MM.1S (cell line): ENCODE measurements around the gene RNF212.

Source experiments
- DNase-seq: peaks from one replicate; pipeline ENCODE4 v3.0.0-alpha.2; 2015
- H2AFZ ChIP-seq: fragments of 300-600 bp; sonication (generic); 2 replicates; pipeline ENCODE4 v1.6.0; 2016; ENCODE audit warnings: antibody characterized with exemption, low read length
- H3F3A ChIP-seq: fragments of 300-600 bp; sonication (generic); 2 replicates; pipeline ENCODE4 v1.6.1; 2016; ENCODE audit warnings: mild to moderate bottlenecking, antibody characterized with exemption, low read length, moderate library complexity, mixed read lengths; ENCODE audit not compliant: insufficient read depth
- H3K27ac ChIP-seq: fragments of 300-600 bp; sonication (generic); 2 replicates; pipeline ENCODE4 v1.5.1; 2016; ENCODE audit warnings: mild to moderate bottlenecking, low read length
- H3K27me3 ChIP-seq: fragments of 300-600 bp; sonication (generic); replicated peaks from 2 replicates; pipeline ENCODE4 v1.6.0; 2016; ENCODE audit warnings: low read length; ENCODE audit not compliant: insufficient read depth
- H3K36me3 ChIP-seq: fragments of 300-600 bp; sonication (generic); replicated peaks from 2 replicates; pipeline ENCODE4 v1.6.1; 2016; ENCODE audit warnings: mild to moderate bottlenecking, low read length, mixed read lengths; ENCODE audit not compliant: insufficient read depth
- H3K4me1 ChIP-seq: fragments of 300-600 bp; sonication (generic); 2 replicates; pipeline ENCODE4 v1.6.1; 2016; ENCODE audit warnings: low read length, mixed read lengths
- H3K4me2 ChIP-seq: fragments of 300-600 bp; sonication (generic); 2 replicates; pipeline ENCODE4 v1.6.0; 2016; ENCODE audit warnings: low read depth, low read length
- H3K4me3 ChIP-seq: fragments of 300-600 bp; sonication (generic); 2 replicates; pipeline ENCODE4 v1.5.1; 2016; ENCODE audit warnings: low read length, mixed read lengths
- H3K79me2 ChIP-seq: fragments of 300-600 bp; sonication (generic); 2 replicates; pipeline ENCODE4 v1.6.1; 2016; ENCODE audit warnings: mixed run types, low read length, mixed read lengths
- H3K9ac ChIP-seq: fragments of 300-600 bp; sonication (generic); 2 replicates; pipeline ENCODE4 v1.6.1; 2016; ENCODE audit warnings: low read length, mixed read lengths
- H3K9me2 ChIP-seq: fragments of 300-600 bp; sonication (generic); replicated peaks from 2 replicates; pipeline ENCODE4 v1.6.1; 2016; ENCODE audit warnings: mild to moderate bottlenecking, low read length, mixed read lengths; ENCODE audit not compliant: insufficient read depth
- H3K9me3 ChIP-seq: fragments of 300-600 bp; sonication (generic); replicated peaks from 2 replicates; pipeline ENCODE4 v1.6.1; 2016; ENCODE audit warnings: mild to moderate bottlenecking, low read length, mixed read lengths; ENCODE audit not compliant: insufficient read depth
- H4K20me1 ChIP-seq: fragments of 300-600 bp; sonication (generic); 2 replicates; pipeline ENCODE4 v1.6.1; 2016; ENCODE audit warnings: mild to moderate bottlenecking, low read length, moderate library complexity, mixed read lengths; ENCODE audit not compliant: insufficient read depth
- CTCF ChIP-seq: fragments of 300-600 bp; sonication (generic); IDR thresholded peaks from 2 replicates; pipeline ENCODE4 v1.5.1; 2016; ENCODE audit warnings: antibody characterized with exemption, low read length, mixed read lengths
- EZH2 ChIP-seq: fragments of 300-600 bp; sonication (generic); optimal IDR thresholded peaks from 2 replicates; pipeline ENCODE3; 2017; ENCODE audit warnings: low read depth, mild to moderate bottlenecking, antibody characterized with exemption, low read length, mixed read lengths
- EZH2phosphoT487 ChIP-seq: fragments of 300-600 bp; sonication (generic); IDR thresholded peaks from 2 replicates; pipeline ENCODE4 v1.6.1; 2018; ENCODE audit warnings: antibody characterized with exemption, low read length

Gene RNF212

DNA sequence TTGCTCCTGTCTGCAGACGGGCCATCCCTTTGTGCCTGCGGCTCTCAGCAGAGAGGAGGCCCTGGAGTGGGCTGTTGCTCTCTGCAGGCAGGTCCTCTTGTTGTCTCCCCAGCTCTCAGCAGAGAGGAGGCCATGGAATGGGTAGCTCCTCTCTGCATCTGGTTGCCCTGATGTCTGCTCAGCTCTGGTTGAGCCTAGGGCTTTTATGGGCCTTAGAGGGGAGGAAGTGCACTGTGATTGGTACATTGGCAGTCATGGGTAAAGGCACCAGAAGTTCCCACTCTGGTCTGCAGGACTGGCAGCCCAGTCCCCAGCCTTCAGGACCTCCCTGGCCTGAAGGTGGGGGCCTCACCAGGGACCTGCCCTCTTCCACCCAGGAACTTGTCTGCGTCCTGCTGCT is 37.5 kb upstream of the RNF212 start:
- Histone ChIP-seq H3K4me2 (no peak overlapping the region), H4K20me1 (no peaks in the 10 kb centered on the region), H3F3A (no peaks in the 10 kb centered on the region), H3K9me3 (no peaks in the 10 kb centered on the region), H3K79me2 (no peaks in the 10 kb centered on the region), H3K36me3 (no peaks in the 10 kb centered on the region), H3K27ac (no peak overlapping the region), H3K9ac (no peak overlapping the region), H3K4me1 (0 out of 2 replicates have a peak, but pooled peaks cover 8% of the 10 kb centered on the region), H3K27me3 (peaks cover 33% of the 10 kb centered on the region), H3K4me3 (no peak overlapping the region), H2AFZ (no peak overlapping the region), H3K9me2 (no peaks in the 10 kb centered on the region)
- no peak for DNase-seq
- no peak for TF ChIP-seq CTCF
- TF ChIP-seq EZH2phosphoT487: no peak
- TF ChIP-seq EZH2: no peak

DNA sequence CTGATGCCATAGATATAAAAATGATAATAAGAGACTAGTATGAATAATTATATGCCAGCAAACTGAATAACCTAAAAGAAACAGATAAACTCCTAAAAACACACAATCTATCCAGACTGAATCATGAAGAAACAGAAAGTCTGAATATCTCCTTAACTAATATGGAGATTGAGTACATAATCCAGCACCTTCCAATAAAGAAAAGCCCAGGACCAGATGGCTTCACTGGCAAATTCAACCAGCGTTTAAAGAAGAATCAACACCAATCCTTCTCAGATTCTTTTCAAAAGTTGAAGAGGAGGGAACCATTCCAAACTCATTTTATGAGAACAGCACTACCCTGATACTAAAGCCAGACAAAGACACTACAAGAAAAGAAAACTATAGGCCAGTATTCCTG is 26.5 kb upstream of the RNF212 start:
- H3K36me3 ChIP-seq: no peaks in the 10 kb centered on the region

DNA sequence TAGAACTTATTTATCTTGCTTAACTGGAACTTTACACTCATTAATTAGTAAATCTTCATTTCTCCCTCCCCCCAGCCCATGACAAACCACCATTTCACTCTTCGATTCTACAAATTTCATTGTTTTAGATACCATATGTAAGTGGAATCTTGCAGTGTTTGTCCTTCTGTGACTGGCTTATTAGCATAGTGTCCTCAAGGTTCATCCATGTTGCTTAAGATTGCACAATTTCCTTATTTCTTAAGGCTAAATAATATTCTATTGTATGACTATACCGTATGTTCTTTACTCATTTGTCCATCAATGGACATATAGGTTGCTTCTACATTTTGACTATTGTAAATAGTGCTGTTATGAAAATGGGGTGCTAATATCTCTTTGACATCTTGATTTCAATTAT is 24.5 kb upstream of the RNF212 start:
- Histone ChIP-seq H4K20me1 (no peaks in the 10 kb centered on the region), H3K27ac (no peak overlapping the region)

More for the DNA sequence above, 26.5 kb upstream of the RNF212 start:
- Histone ChIP-seq H3K27me3 (peaks cover 14% of the 10 kb centered on the region), H3F3A (no peaks in the 10 kb centered on the region), H3K4me3 (no peak overlapping the region), H3K9ac (no peak overlapping the region), H3K9me2 (no peaks in the 10 kb centered on the region), H3K27ac (no peak overlapping the region), H3K4me2 (no peak overlapping the region), H4K20me1 (no peaks in the 10 kb centered on the region), H3K9me3 (no peaks in the 10 kb centered on the region), H2AFZ (no peak overlapping the region), H3K4me1 (0 out of 2 replicates have a peak, but pooled peaks cover 5% of the 10 kb centered on the region), H3K79me2 (no peaks in the 10 kb centered on the region)
- DNase-seq: no peak
- no peak for TF ChIP-seq EZH2
- no peak for TF ChIP-seq EZH2phosphoT487
- no peak for TF ChIP-seq CTCF

More for the DNA sequence above, 24.5 kb upstream of the RNF212 start:
- Histone ChIP-seq H3K27me3 (no peaks in the 10 kb centered on the region), H3K4me1 (0 out of 2 replicates have a peak, but pooled peaks cover 5% of the 10 kb centered on the region), H3K9ac (no peak overlapping the region), H3K79me2 (no peaks in the 10 kb centered on the region), H3K4me2 (peak overlapping the region; percentile 20; the same call in 1 of the 2 replicates), H2AFZ (peak overlapping the region; percentile 43; the same call in 1 of the 2 replicates), H3F3A (no peaks in the 10 kb centered on the region), H3K4me3 (no peak overlapping the region; the same call in 1 of the 2 replicates), H3K36me3 (no peaks in the 10 kb centered on the region), H3K9me2 (no peaks in the 10 kb centered on the region), H3K9me3 (no peaks in the 10 kb centered on the region)
- DNase-seq: no peak
- TF ChIP-seq EZH2phosphoT487: no peak
- no peak for TF ChIP-seq EZH2
- TF ChIP-seq CTCF: no peak
